ENCODE measurements around the gene PABPC3.

PABPC3 gene

GRCh38 chr13:25095851-25096453, at the start of gene PABPC3:
Gene PABPC3 (plus strand): TSS chr13:25096136. CDS start chr13:25096199, 63 bp downstream.
- peak in 1 of 3 experiments; percentile 1 for DNase-seq (ENCODE audit: low read depth in 2 of 3, low spot score in 2 of 3)

- no peak for DNase-seq (ENCODE audit: low read depth in 2 of 3, low spot score in 2 of 3)
Measured at GRCh38 chr13:25046274-25046984, 49.5 kb upstream of the PABPC3 start.

GRCh38 chr13:25046985-25047511, 48.9 kb upstream of the PABPC3 start:
- no peak for DNase-seq (ENCODE audit: low read depth in 2 of 3, low spot score in 2 of 3)

- DNase-seq (ENCODE audit: low read depth in 2 of 3, low spot score in 2 of 3), result no peak
Measured at GRCh38 chr13:25051065-25051464, 44.9 kb upstream of the PABPC3 start.

GRCh38 chr13:25059166-25059565, 36.8 kb upstream of the PABPC3 start:
- no peak for DNase-seq (ENCODE audit: low read depth in 2 of 3, low spot score in 2 of 3)

GRCh38 chr13:25059958-25060357, 36.0 kb upstream of the PABPC3 start:
- DNase-seq (ENCODE audit: low read depth in 2 of 3, low spot score in 2 of 3), result no peak

- no peak for DNase-seq (ENCODE audit: low read depth in 2 of 3, low spot score in 2 of 3)
Measured at GRCh38 chr13:25062479-25062878, 33.5 kb upstream of the PABPC3 start.

- DNase-seq (ENCODE audit: low read depth in 2 of 3, low spot score in 2 of 3), result no peak
Measured at GRCh38 chr13:25064396-25064795, 31.5 kb upstream of the PABPC3 start.

GRCh38 chr13:25065974-25066770, 29.8 kb upstream of the PABPC3 start:
- DNase-seq (ENCODE audit: low read depth in 2 of 3, low spot score in 2 of 3), result no peak

- DNase-seq (ENCODE audit: low read depth in 2 of 3, low spot score in 2 of 3), result no peak
Measured at GRCh38 chr13:25067064-25067463, 28.9 kb upstream of the PABPC3 start.

- no peak for DNase-seq (ENCODE audit: low read depth in 2 of 3, low spot score in 2 of 3)
Measured at GRCh38 chr13:25068810-25069209, 27.1 kb upstream of the PABPC3 start.

- no peak for DNase-seq (ENCODE audit: low read depth in 2 of 3, low spot score in 2 of 3)
Measured at GRCh38 chr13:25069236-25069635, 26.7 kb upstream of the PABPC3 start.

- DNase-seq (ENCODE audit: low read depth in 2 of 3, low spot score in 2 of 3), result no peak
Measured at GRCh38 chr13:25069911-25070310, 26.0 kb upstream of the PABPC3 start.

GRCh38 chr13:25080773-25081172, 15.2 kb upstream of the PABPC3 start:
- no peak for DNase-seq (ENCODE audit: low read depth in 2 of 3, low spot score in 2 of 3)

GRCh38 chr13:25084096-25084495, 11.8 kb upstream of the PABPC3 start:
- DNase-seq (ENCODE audit: low read depth in 2 of 3, low spot score in 2 of 3), result no peak

- DNase-seq (ENCODE audit: low read depth in 2 of 3, low spot score in 2 of 3), result no peak
Measured at GRCh38 chr13:25085125-25085742, 10.7 kb upstream of the PABPC3 start.

GRCh38 chr13:25088562-25089221, 7.2 kb upstream of the PABPC3 start:
- DNase-seq (ENCODE audit: low read depth in 2 of 3, low spot score in 2 of 3), result no peak

GRCh38 chr13:25097426-25097825, 1.5 kb downstream of the PABPC3 start:
- DNase-seq (ENCODE audit: low read depth in 2 of 3, low spot score in 2 of 3), result no peak

GRCh38 chr13:25103711-25104110, 7.8 kb downstream of the PABPC3 start:
- DNase-seq (ENCODE audit: low read depth in 2 of 3, low spot score in 2 of 3), result no peak

GRCh38 chr13:25109341-25109740, 13.4 kb downstream of the PABPC3 start:
- DNase-seq (ENCODE audit: low read depth in 2 of 3, low spot score in 2 of 3), result no peak

Measured in activated CD8-positive, alpha-beta memory T cell treated with anti-CD3 and anti-CD28 coated beads for 48 hours (primary cell).